ENCODE data around the gene SULF2. TPM values are rescaled to one million over a fixed set of nuclear protein-coding genes. Genes with fewer than 3 reads are reported as not detected.

SULF2 gene
- total and polyA plus RNA-seq, 2 donors (not counting 1 experiment from before 2014, with no cell fraction given), result 1.2 to 1.7 TPM

DNA sequence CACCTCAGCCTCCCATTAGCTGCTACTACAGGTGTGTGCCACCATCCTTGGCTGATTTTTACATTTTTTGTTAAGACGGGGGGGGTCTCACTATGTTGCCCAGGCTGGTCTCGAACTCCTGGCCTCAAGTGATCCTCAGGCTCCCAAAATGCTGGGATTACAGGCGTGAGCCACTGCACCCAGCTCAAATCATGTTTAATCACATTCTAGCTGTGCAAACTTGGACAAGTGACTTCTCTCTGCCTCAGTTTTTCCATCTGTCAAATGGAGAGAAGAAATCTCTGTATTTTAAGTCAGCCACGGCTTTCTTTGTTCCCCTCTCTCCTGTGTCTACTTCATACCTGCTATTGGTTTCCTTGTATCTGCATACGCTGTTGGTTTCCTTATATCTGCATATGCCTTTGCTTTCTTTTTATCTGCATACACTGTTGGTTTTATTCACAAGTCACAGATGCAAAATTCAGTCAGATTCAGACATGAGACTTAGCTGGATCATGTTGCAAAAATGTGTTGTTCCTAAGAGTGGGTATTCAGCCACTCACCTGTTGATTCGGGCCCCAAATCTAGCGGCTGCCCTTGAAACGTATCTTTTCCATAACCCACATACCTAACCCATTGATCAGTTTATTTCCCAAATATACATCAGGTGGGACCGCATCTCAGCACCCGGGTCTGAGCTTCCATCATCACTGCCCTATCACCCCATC lies 30.2 kb downstream of the SULF2 start:
- no peaks in the 10 kb centered on the region for H3K36me3 ChIP-seq (replicated peaks in 1 of 2; ENCODE audit: control extremely low read depth in 1 of 2, control insufficient read depth in 1 of 2, extremely low read depth in 1 of 2, insufficient read depth in 2 of 2, low read length in 1 of 2)
- H3K27me3 Mint-ChIP-seq, result peaks cover 19% of the 10 kb centered on the region
- ATAC-seq (ENCODE audit: low read depth) (no peak), DNase-seq (no peak)
- no peak overlapping the region for H2AFZ ChIP-seq (ENCODE audit: insufficient read depth, low read depth, low read length, poor library complexity, severe bottlenecking)
- H3K9me3 Mint-ChIP-seq (ENCODE audit: insufficient read depth), result no peaks in the 10 kb centered on the region
- POLR2A ChIA-PET, result no interaction called here
- WGBS (ENCODE audit: insufficient coverage), result 97% methylated on average over 5 of the region's 10 CpGs
- no peaks in the 10 kb centered on the region for H3K9me3 ChIP-seq (ENCODE audit: control extremely low read depth in 1 of 3, control insufficient read depth in 2 of 3, insufficient read depth in 1 of 3, low read length in 2 of 3)
- peaks cover 0 to 4% (median 1%) of the 10 kb centered on the region in 4 experiments for H3K27me3 ChIP-seq (replicated peaks in 1 of 4; ENCODE audit: control extremely low read depth in 1 of 4, control insufficient read depth in 3 of 4, insufficient read depth in 4 of 4, low read length in 3 of 4)
- no peak overlapping the region for H3K9ac ChIP-seq (ENCODE audit: low read length)
- no peak overlapping the region for H3K27ac Mint-ChIP-seq
- no peaks in the 10 kb centered on the region for H3K79me2 ChIP-seq (ENCODE audit: control insufficient read depth, insufficient read depth, low read length)
- intact Hi-C loops (cut with micrococcal nuclease), result no loop called here
- H3K4me1 ChIP-seq (ENCODE audit: control insufficient read depth in 2 of 2, insufficient read depth in 2 of 2, low read length in 2 of 2), result no peaks in the 10 kb centered on the region
- H3K4me3 ChIP-seq (ENCODE audit: control extremely low read depth in 1 of 5, extremely low read depth in 1 of 5, insufficient read depth in 1 of 5, low read depth in 2 of 5, low read length in 4 of 5), result no peak overlapping the region
- no peak overlapping the region for H3K27ac ChIP-seq (ENCODE audit: low read length in 2 of 2)
- no peak overlapping the region for H3K4me2 ChIP-seq (replicated peaks; ENCODE audit: low read depth, low read length, poor library complexity, severe bottlenecking)
- H3K4me3 Mint-ChIP-seq, result no peak overlapping the region
- H4K20me1 ChIP-seq (ENCODE audit: control insufficient read depth, insufficient read depth, low read length, poor library complexity, severe bottlenecking), result no peaks in the 10 kb centered on the region
- CTCF ChIA-PET, result interaction anchor here (0.7 kb wide), 1 partner anchor 31 kb away, joined by 3 read pairs; no protein-coding TSS in a partner anchor
- TF ChIP-seq EZH2 (IDR thresholded peaks at IDR 0.05; ENCODE audit: borderline replicate concordance, insufficient read depth, low read depth, low read length, poor library complexity, severe bottlenecking), result no peak
- TF ChIP-seq, protein P1, sequence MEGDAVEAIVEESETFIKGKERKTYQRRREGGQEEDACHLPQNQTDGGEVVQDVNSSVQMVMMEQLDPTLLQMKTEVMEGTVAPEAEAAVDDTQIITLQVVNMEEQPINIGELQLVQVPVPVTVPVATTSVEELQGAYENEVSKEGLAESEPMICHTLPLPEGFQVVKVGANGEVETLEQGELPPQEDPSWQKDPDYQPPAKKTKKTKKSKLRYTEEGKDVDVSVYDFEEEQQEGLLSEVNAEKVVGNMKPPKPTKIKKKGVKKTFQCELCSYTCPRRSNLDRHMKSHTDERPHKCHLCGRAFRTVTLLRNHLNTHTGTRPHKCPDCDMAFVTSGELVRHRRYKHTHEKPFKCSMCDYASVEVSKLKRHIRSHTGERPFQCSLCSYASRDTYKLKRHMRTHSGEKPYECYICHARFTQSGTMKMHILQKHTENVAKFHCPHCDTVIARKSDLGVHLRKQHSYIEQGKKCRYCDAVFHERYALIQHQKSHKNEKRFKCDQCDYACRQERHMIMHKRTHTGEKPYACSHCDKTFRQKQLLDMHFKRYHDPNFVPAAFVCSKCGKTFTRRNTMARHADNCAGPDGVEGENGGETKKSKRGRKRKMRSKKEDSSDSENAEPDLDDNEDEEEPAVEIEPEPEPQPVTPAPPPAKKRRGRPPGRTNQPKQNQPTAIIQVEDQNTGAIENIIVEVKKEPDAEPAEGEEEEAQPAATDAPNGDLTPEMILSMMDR (IDR thresholded peaks at IDR 0.05), result no peak
- H3K4me1 Mint-ChIP-seq, result no peaks in the 10 kb centered on the region

DNA sequence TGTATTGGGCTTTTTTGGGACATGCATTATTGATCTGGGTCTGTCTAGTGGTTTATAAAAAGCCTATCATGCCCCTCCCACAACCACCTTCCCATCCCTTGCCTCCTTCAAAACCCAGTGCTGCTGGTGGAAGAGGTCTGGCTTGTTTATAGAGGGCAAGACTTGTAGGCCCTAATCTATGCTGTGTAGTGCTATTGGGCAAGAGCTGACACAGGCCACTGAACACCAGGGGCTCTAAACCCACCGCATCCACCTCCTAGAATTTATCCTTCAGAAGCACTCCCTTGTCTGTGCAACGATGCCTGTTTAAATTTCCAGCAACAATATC lies 30.9 kb downstream of the SULF2 start:
- no peaks in the 10 kb centered on the region for H3K9me3 ChIP-seq (ENCODE audit: control extremely low read depth in 1 of 3, control insufficient read depth in 2 of 3, insufficient read depth in 1 of 3, low read length in 2 of 3)
- ChIA-PET POLR2A (no interaction called here), CTCF (no interaction called here)
- intact Hi-C loops (cut with micrococcal nuclease), result no loop called here
- H3K27ac Mint-ChIP-seq, result no peak overlapping the region
- H3K27me3 Mint-ChIP-seq, result peaks cover 13% of the 10 kb centered on the region
- no peaks in the 10 kb centered on the region for H4K20me1 ChIP-seq (ENCODE audit: control insufficient read depth, insufficient read depth, low read length, poor library complexity, severe bottlenecking)
- no peak for DNase-seq
- no peak overlapping the region for H3K4me3 ChIP-seq (ENCODE audit: control extremely low read depth in 1 of 5, extremely low read depth in 1 of 5, insufficient read depth in 1 of 5, low read depth in 2 of 5, low read length in 4 of 5)
- H3K4me1 Mint-ChIP-seq, result peaks cover 4% of the 10 kb centered on the region
- no peaks in the 10 kb centered on the region for H3K36me3 ChIP-seq (replicated peaks in 1 of 2; ENCODE audit: control extremely low read depth in 1 of 2, control insufficient read depth in 1 of 2, extremely low read depth in 1 of 2, insufficient read depth in 2 of 2, low read length in 1 of 2)
- H3K27ac ChIP-seq (ENCODE audit: low read length in 2 of 2), result no peak overlapping the region
- H3K4me3 Mint-ChIP-seq, result no peak overlapping the region
- no peaks in the 10 kb centered on the region for H3K27me3 ChIP-seq (replicated peaks in 1 of 4; ENCODE audit: control extremely low read depth in 1 of 4, control insufficient read depth in 3 of 4, insufficient read depth in 4 of 4, low read length in 3 of 4)
- 100% methylated on average over 2 of the region's 2 CpGs for WGBS (ENCODE audit: insufficient coverage)
- H3K79me2 ChIP-seq (ENCODE audit: control insufficient read depth, insufficient read depth, low read length), result no peaks in the 10 kb centered on the region
- no peak for ATAC-seq (ENCODE audit: low read depth)
- H3K9ac ChIP-seq (ENCODE audit: low read length), result no peak overlapping the region
- no peaks in the 10 kb centered on the region for H3K9me3 Mint-ChIP-seq (ENCODE audit: insufficient read depth)
- no peaks in the 10 kb centered on the region for H3K4me1 ChIP-seq (ENCODE audit: control insufficient read depth in 2 of 2, insufficient read depth in 2 of 2, low read length in 2 of 2)
- H3K4me2 ChIP-seq (replicated peaks; ENCODE audit: low read depth, low read length, poor library complexity, severe bottlenecking), result no peak overlapping the region
- TF ChIP-seq, protein P1 (IDR thresholded peaks at IDR 0.05), result no peak
- TF ChIP-seq EZH2 (IDR thresholded peaks at IDR 0.05; ENCODE audit: borderline replicate concordance, insufficient read depth, low read depth, low read length, poor library complexity, severe bottlenecking), result no peak
- H2AFZ ChIP-seq (ENCODE audit: insufficient read depth, low read depth, low read length, poor library complexity, severe bottlenecking), result no peak overlapping the region
